ENCODE data around the gene ARHGAP5.
"Not testable (repeated sequence)": the region's sequence is repeated elsewhere in the genome, so short reads cannot be mapped to it uniquely, and the experiment has no call there.

ARHGAP5 gene

GRCh38 chr14:32126899-32127730 lies 50.0 kb downstream of the ARHGAP5 start:
- DNase-seq, result not testable (repeated sequence)

GRCh38 chr14:32127731-32128654 lies 50.9 kb downstream of the ARHGAP5 start:
- DNase-seq, result not testable (repeated sequence)

GRCh38 chr14:32128703-32129102 lies 51.6 kb downstream of the ARHGAP5 start:
- no peak for DNase-seq

- DNase-seq, result no peak
Measured at GRCh38 chr14:32129124-32129523, 52.0 kb downstream of the ARHGAP5 start.

GRCh38 chr14:32131689-32132088 lies 54.6 kb downstream of the ARHGAP5 start:
- not testable (repeated sequence) for DNase-seq

GRCh38 chr14:32134448-32135097 lies 57.5 kb downstream of the ARHGAP5 start:
- DNase-seq, result no peak

DNA sequence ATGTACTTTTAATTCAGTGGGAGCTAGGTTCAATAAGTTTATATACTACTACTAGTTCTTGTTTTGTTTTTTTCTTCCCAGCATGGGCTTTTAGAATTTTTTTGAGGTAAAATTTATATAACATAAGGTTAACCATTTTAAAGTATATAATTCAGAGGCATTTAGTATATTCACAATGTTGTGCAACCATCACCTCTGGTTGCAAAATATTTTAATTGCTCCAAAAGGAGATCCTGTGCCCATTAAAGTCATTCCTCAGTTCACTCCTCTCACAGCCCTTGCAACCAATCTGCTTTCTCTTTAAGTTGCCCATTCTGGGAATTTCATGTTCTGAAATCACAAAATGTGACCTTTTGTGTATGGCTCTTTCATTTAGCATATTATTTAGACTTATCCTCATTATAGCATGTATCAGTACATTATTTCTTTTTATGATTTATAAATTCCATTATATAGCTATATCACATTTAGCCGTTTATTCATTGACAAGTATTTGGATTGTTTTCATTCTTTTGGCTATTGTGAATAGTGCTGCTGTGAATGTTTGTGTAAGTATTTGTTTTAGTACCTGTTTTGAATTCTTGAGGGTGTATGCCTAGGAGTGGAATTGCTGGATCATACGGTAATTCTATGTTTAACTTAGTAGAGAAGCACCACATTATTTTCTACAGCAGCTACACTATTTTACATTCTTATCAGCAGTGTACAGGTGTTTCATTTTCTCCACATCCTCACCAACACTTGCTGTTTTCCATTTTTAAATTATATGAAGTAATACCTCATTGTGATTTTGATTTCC lies 59.1 kb downstream of the ARHGAP5 start:
- DNase-seq, result no peak

DNA sequence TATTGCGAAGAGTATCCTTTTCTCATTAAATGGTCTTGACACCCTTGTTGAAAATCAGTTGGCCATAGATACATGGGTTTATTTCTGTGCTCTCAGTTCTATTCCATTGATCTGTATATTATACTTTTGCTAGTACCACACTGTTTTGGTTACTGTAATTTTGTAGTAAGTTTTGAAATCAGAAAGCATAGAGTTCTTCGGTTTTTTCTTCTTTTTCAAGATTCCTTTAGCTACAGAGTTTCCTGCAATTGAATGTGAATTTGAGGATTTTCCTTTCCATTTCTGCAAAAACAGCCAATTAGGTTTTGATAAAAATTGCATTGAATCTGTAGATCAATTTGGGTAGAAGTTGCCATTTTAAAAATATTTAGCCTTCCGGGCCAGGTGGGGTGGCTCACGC lies 60.2 kb downstream of the ARHGAP5 start:
- no peak for DNase-seq

GRCh38 chr14:32137892-32138291 lies 60.8 kb downstream of the ARHGAP5 start:
- no peak for DNase-seq

DNA sequence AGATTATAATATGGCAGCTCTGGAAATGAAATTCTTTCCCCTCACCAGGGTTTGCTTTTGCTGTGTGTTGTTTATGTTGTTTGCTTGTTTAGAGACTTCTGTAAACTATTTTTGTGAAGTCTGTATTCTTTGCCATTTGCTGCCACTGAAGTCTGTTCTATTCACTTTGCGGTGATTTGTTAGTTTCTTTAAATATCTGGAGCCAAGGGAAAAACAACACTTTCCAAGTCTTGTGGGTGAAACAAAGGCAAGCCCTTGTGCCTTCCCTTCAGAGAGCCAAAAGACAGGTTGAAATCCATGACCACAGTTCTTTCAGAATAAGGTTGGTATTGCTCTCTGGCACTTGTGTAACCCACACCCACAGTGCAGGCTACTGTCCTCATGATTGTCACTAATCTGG lies 65.2 kb downstream of the ARHGAP5 start:
- DNase-seq, result no peak

DNA sequence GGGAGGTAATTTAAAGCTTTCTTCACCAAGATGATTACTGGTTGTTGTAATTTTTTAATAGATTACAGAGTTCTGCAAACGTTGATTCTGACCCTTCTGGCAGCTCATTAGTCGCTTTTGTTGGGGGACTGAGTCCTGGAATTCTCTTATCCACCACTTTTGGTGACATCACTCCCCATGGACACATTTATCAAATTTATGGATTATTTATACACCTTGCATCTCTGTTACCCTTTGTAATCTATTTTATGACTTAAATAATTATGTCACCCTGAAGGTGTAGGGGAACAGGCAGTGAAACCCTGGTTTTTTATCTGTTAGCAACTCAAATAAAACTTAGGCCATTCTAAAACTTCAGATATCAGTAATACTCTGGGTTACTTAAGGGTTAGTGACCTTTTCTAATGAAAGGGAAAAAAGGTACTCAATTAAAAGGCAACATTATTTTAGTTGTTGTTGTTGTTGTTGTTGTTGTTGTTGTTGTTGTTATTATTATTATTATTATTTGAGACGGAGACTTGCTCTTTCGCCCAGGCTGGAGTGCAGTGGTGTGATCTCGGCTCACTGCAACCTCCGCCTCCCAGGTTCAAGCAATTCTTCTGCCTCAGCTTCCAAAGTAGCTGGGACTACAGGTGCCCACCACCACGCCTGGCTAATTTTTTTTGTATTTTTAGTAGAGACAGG lies 65.8 kb downstream of the ARHGAP5 start:
- DNase-seq, result no peak

GRCh38 chr14:32150392-32150791 lies 73.3 kb downstream of the ARHGAP5 start:
- no peak for DNase-seq

DNA sequence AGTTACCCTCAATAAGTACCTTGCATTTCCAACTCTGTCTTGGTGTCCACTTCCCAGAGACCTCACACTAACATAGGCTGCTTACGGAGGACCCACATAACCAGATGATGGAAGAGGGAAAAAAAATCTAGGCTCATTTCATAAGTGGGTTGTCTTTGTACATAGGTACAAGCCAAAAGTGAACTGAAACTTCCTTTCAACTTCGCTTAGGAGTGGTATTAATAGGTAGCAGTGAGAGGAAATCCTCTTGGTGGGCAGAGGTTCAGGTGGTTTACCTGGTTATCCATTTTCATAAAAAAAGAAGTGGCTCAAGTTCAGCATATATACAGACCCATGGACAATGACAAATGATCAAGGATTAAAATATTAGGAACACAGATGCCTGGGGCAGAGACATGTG lies 88.9 kb downstream of the ARHGAP5 start:
- DNase-seq, result no peak

DNA sequence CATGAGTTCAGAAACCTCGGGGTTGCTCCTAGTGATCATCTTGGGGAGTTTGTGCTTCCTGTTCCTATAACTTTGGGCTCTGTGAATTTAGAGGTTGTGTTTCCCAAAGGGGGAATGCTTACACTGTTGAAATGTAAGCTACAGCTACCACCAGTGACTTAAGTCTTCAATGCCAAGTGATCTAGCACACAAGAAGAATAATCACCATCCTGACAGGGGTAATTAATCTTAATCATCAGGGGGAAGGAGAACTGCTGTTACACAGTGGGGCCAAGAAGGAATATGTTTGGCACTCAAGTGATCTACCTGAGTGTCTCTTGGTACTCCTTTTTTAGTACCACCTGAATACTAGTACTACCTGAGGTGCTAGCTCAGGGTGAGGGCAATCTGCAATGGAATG lies 89.8 kb downstream of the ARHGAP5 start:
- DNase-seq, result no peak

DNA sequence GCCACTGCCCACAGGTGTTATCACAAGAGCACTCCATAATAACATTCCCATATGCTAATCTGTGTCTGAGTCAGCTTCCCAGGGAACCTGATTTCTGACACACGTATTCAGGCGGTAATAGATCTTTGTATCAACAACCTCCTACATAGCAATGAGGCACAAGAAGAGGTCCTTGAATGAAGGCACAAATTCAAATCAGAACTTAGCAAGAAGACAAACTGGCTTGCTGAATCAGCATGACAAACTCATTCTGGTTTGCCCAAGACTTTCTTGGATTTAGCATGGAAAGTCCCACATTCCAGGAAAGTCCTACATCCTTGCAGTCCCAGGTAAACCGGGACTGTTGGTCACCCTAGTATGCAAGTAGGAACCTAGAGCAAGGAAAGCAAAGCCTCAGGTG lies 90.8 kb downstream of the ARHGAP5 start:
- DNase-seq, result no peak

DNA sequence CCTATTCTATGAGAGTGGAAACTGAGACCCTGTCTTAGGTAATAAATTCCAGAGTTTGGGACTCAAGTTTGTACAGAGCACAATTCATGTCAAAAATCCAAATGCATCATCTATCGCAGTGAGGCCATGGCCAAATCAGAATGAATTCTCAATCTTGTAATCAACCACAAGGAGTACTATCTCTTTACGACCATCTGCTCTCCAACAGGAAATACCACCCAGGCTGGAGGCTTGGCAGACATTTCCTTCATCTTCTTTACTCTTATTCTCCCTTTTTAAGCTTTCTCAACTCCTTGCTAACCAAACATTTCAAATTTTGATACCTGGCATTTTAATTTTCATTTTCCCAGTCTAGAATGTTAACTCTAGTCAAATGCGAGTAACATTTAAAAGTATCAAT lies 92.1 kb downstream of the ARHGAP5 start:
- DNase-seq, result no peak

DNA sequence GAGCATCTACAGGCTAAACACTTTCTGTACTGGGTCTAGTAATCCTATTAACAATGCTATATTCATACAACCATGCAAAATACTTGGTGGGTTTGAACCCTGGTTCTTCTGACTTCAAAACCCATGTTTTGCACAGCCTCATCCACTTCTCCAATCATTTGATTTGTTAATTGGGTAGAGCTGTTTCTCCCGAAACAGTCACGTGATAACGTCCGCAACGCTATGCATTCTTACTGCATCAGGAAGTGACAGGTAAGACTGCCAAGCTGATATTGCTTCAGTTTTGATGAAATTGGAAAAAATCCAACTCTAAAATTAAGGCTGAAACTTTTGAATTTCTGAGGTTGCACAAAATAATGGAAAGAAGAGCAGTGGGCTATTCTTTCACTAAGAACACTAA lies 94.4 kb downstream of the ARHGAP5 start:
- no peak for DNase-seq

- DNase-seq, result no peak
Measured at GRCh38 chr14:32183151-32184058, 106.3 kb downstream of the ARHGAP5 start.

DNA sequence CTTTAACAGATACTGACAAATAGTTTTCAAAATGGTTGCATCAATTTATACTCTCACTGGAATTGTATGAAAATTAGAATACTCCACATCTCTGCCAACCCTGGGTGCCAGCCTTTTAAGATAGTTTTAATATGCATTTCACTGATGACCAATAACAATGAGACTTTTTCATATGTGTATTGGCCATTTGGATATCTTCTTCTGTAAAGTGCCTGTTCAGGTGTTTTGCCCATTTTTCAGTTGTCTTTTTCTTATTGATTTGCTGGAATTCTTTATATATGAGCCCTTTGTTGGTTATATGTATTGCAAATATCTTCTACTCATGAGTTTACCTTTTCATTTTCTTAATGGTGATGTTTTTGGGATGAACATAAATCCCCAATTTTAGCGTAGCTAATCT lies 108.0 kb downstream of the ARHGAP5 start:
- no peak for DNase-seq

DNA sequence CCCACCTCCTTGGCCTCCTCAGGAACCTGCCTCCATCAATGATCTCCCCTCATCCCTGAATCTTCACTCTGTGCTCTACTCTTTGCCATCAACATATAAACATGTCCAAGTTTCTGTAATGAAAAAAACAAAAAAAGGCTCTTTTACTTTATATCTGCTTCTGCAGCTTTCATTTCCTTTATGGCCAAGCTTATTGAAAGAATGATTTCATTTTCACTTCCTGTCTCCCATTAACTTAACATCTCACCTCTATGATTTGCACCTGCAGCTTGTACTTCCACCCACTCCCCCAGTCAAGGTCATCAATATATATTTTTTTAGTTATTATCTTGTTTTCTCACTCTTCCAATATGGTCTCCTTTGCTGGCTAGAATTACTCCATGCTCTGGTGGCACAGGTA lies 109.1 kb downstream of the ARHGAP5 start:
- no peak for DNase-seq

- DNase-seq, result no peak
Measured at GRCh38 chr14:32189811-32190210, 112.7 kb downstream of the ARHGAP5 start.

Data from cerebellar nuclear complex (tissue), 1 donor.